Pancreas (tissue), 10 donors: ENCODE measurements around the gene DLG4. TPM values are rescaled to one million over a fixed set of nuclear protein-coding genes. Genes with fewer than 3 reads are reported as not detected.

Source experiments
- ATAC-seq, 4 donors: fragments of 200-7000 bp; cut with Tn5 transposase; one replicate each; pipeline versions ENCODE4 v1.8.0 to v1.9.1; 2020; ENCODE audit warnings: mild to moderate bottlenecking in 4 of 4, moderate library complexity in 4 of 4
- DNase-seq, 6 donors: peaks; one replicate each; pipeline ENCODE4 v3.0.0-alpha.2; 2020
- FAIRE-seq: peaks from 2 replicates; lab custom pipeline; 2012; peaks lifted over from hg19 to GRCh38; lab: Jason Lieb, UNC
- H3K27ac ChIP-seq, 4 donors: fragments of 200-600 bp; sonication (generic); 1 replicate in 3 of 4; 2 replicates in 1 of 4; pipeline versions ENCODE4 v1.5.0 to v1.8.0; 2020
- H3K27me3 ChIP-seq, 4 donors: fragments of 200-600 bp; one replicate each; pipeline ENCODE4 v1.8.0; 2021
- H3K36me3 ChIP-seq, 3 donors: fragments of 200-600 bp; sonication (generic) in 1 of 3; one replicate each; pipeline versions ENCODE4 v1.5.0 to v1.8.0; 2020 to 2021
- H3K4me1 ChIP-seq, 3 donors: fragments of 200-600 bp; one replicate each; pipeline ENCODE4 v1.8.0; 2021
- H3K4me3 ChIP-seq, 4 donors: fragments of 200-600 bp; sonication (generic) in 2 of 4; one replicate each; pipeline versions ENCODE4 v1.5.0 to v1.8.0; 2020 to 2021
- H3K9me3 ChIP-seq, 4 donors: fragments of 200-600 bp; one replicate each; pipeline ENCODE4 v1.8.0; 2021
- CTCF ChIP-seq, 4 donors: fragments of 200-600 bp; sonication (generic) in 3 of 4; IDR thresholded peaks; one replicate each; pipeline versions ENCODE4 v1.5.0 to v1.8.0; 2021; ENCODE audit warnings: antibody characterized with exemption in 4 of 4
- WGBS, 2 donors: extraction: QIAGEN DNeasy Blood & Tissue Kit; methylation state at CpG; one replicate each; pipeline ENCODE4 v1.1.7; 2013; 5-methylcytosine and 5-hydroxymethylcytosine counted together
- intact Hi-C, 3 donors: fragments of 100-400 bp; cut with DNase I; formaldehyde crosslinking; loops; one replicate each; pipeline versions ENCODE4 v1.11.1 to v1.14.2; 2022
- polyA plus RNA-seq, 2 donors: library from polyadenylated mRNA; stranded (reverse); fragments of 200-250 nt; gene quantifications; one replicate each; pipeline ENCODE4 v1.2.3, GENCODE V29; 2013
- total RNA-seq, 6 donors: library from RNA; stranded (reverse); fragmentation: NEBNext Ultra II Directional in 4 of 6; extraction: Animal tissue kit (Norgen Biotek cat#: 25700) in 4 of 6; gene quantifications; one replicate each; pipeline versions ENCODE4 v1.2.1 to v1.2.4, GENCODE V29; 2021 to 2023
- donor health status: healthy with polysubstance abuse.
- donor health status: DM: no; HTN: no; CAD: no; lungs with moderate emphysema.
- donor health status: DM: no; HTN: no; CAD: no.
- donor health status: control.
- donor health status: control.
- donor health status: Bipolar disorder and iron deficiency.
- donor health status: DM: yes; HTN: yes; CAD: no.
- donor health status: DM: no; HTN: no; CAD: no.
- donor health status: DM: no; HTN: no; CAD: no.
- donor health status: DM: yes; HTN: yes; CAD: no.

Gene DLG4
- total and polyA plus RNA-seq, 8 donors: 2.8 to 19.8 (median 7.8) TPM

- WGBS, 2 donors: 56 to 64% methylated on average over 5 to 6 of the region's 6 CpGs
- TF ChIP-seq CTCF (IDR thresholded peaks at IDR 0.05): no peak
- Histone ChIP-seq H3K27ac (no peak overlapping the region), H3K36me3 (no peaks in the 10 kb centered on the region), H3K9me3 (no peaks in the 10 kb centered on the region), H3K27me3 (no peaks in the 10 kb centered on the region), H3K4me1 (no peaks in the 10 kb centered on the region), H3K4me3 (no peak overlapping the region)
- DNase-seq: no peak
- intact Hi-C loops: no loop called here
- FAIRE-seq: no peak
- no peak for ATAC-seq
Measured at GRCh38 chr17:7146115-7146514, 73.5 kb downstream of the DLG4 start.

- no peak for FAIRE-seq
- no peak for TF ChIP-seq CTCF (IDR thresholded peaks at IDR 0.05)
- intact Hi-C loops: no loop called here
- H3K9me3 ChIP-seq: no peaks in the 10 kb centered on the region
- WGBS, 2 donors: 60 to 75% methylated on average over 11 of the region's 11 CpGs
- no peak overlapping the region for H3K4me3 ChIP-seq
- H3K36me3 ChIP-seq: no peaks in the 10 kb centered on the region
- H3K27ac ChIP-seq: no peak overlapping the region
- no peak for ATAC-seq
- no peak for DNase-seq
- H3K4me1 ChIP-seq: no peaks in the 10 kb centered on the region
- H3K27me3 ChIP-seq: no peaks in the 10 kb centered on the region
Measured at GRCh38 chr17:7144213-7144612, 75.4 kb downstream of the DLG4 start.

- intact Hi-C loops: no loop called here
- H3K4me3 ChIP-seq: no peak overlapping the region
- peak in 1 of 4 donors; percentile 48 for ATAC-seq
- H3K36me3 ChIP-seq: no peaks in the 10 kb centered on the region
- no peaks in the 10 kb centered on the region for H3K4me1 ChIP-seq
- H3K9me3 ChIP-seq: no peaks in the 10 kb centered on the region
- DNase-seq: no peak
- WGBS, 2 donors: 14 to 18% methylated on average over 10 of the region's 10 CpGs
- no peak for TF ChIP-seq CTCF (IDR thresholded peaks at IDR 0.05)
- H3K27me3 ChIP-seq: no peaks in the 10 kb centered on the region
- FAIRE-seq: no peak
- no peak overlapping the region for H3K27ac ChIP-seq
Measured at GRCh38 chr17:7141824-7142223, 77.8 kb downstream of the DLG4 start.

- Histone ChIP-seq H3K27ac (no peak overlapping the region), H3K27me3 (no peaks in the 10 kb centered on the region), H3K4me3 (no peak overlapping the region), H3K36me3 (no peaks in the 10 kb centered on the region), H3K4me1 (no peaks in the 10 kb centered on the region), H3K9me3 (no peaks in the 10 kb centered on the region)
- DNase-seq: peak in 1 of 6 donors; percentile 25
- FAIRE-seq: no peak
- no peak for TF ChIP-seq CTCF (IDR thresholded peaks at IDR 0.05)
- 59 to 72% methylated on average over 10 of the region's 10 CpGs for WGBS, 2 donors
- intact Hi-C loops: loop anchor here (5.0 kb wide), 1 partner anchor 87 kb away; no protein-coding TSS in a partner anchor
- no peak for ATAC-seq
Measured at GRCh38 chr17:7139400-7139799, 80.2 kb downstream of the DLG4 start.

- WGBS, 2 donors: 52 to 67% methylated on average over 7 of the region's 7 CpGs
- FAIRE-seq: no peak
- Histone ChIP-seq H3K4me3 (no peak overlapping the region), H3K4me1 (no peaks in the 10 kb centered on the region), H3K9me3 (no peaks in the 10 kb centered on the region), H3K27ac (no peak overlapping the region), H3K36me3 (no peaks in the 10 kb centered on the region), H3K27me3 (no peaks in the 10 kb centered on the region)
- TF ChIP-seq CTCF (IDR thresholded peaks at IDR 0.05): no peak
- no peak for ATAC-seq
- intact Hi-C loops: loop anchor here (5.0 kb wide), 1 partner anchor 87 kb away; no protein-coding TSS in a partner anchor
- peak in 1 of 6 donors; percentile 8 for DNase-seq
Measured at GRCh38 chr17:7138800-7139381, 80.7 kb downstream of the DLG4 start.
